ENCODE measurements around the gene SAPCD2. TPM values are rescaled to one million over a fixed set of nuclear protein-coding genes. Genes with fewer than 3 reads are reported as not detected.

The SAPCD2 gene
- total RNA-seq, 2 experiments from 2014 or later: 0.17 to 0.19 TPM

GRCh38 chr9:137015976-137016375, 54.4 kb downstream of the SAPCD2 start:
- Mint-ChIP-seq H3K27me3 (no peaks in the 10 kb centered on the region), H3K4me1 (ENCODE audit: low read depth) (no peaks in the 10 kb centered on the region), H3K4me3 (no peak overlapping the region), H3K9me3 (no peaks in the 10 kb centered on the region), H3K27ac (no peak overlapping the region), H3K36me3 (ENCODE audit: low read depth) (peaks cover 11% of the 10 kb centered on the region)
- H3K4me3 ChIP-seq (ENCODE audit: low read length): no peak overlapping the region
- ATAC-seq (ENCODE audit: poor library complexity) (no peak), DNase-seq (no peak)
- intact Hi-C loops (cut with DNase I, micrococcal nuclease): no loop called here
- CTCF ChIA-PET: no interaction called here
- peaks cover 56% of the 10 kb centered on the region for H3K36me3 ChIP-seq (ENCODE audit: insufficient read depth, low read length)
- POLR2A ChIA-PET: no interaction called here
- H3K4me1 ChIP-seq (ENCODE audit: insufficient read depth, low read length): no peaks in the 10 kb centered on the region
- no peak for TF ChIP-seq CTCF (IDR thresholded peaks at IDR 0.05)
- H3K27ac ChIP-seq (ENCODE audit: low read depth in 1 of 2, low read length in 2 of 2): no peak overlapping the region
- H3K27me3 ChIP-seq (ENCODE audit: control insufficient read depth in 1 of 2, insufficient read depth in 2 of 2, low read length in 2 of 2): no peaks in the 10 kb centered on the region
- H3K9me3 ChIP-seq (ENCODE audit: control insufficient read depth in 1 of 2, insufficient read depth in 1 of 2, low read length in 2 of 2): no peaks in the 10 kb centered on the region

DNA sequence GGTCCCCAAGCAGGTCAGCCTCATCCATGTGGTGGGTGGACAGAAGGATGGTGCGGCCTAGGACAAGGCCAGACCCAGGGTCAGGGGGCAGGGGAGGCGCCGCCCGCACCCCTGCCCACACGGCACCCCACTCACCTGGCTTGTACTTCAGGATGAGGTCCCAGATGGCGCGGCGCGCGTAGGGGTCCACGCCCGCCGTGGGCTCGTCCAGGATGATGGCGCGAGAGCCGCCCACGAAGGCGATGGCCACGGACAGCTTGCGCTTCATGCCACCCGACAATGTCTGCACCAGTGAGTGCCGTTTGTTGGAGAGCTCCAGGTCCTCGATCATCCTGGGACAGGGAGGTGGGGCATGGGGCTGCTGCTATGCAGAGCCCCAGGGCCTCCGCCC, 54.8 kb downstream of the SAPCD2 start:
- peaks cover 11% of the 10 kb centered on the region for H3K36me3 Mint-ChIP-seq (ENCODE audit: low read depth)
- no peak overlapping the region for H3K27ac ChIP-seq (ENCODE audit: low read depth in 1 of 2, low read length in 2 of 2)
- intact Hi-C loops (cut with DNase I, micrococcal nuclease): no loop called here
- TF ChIP-seq CTCF (IDR thresholded peaks at IDR 0.05): no peak
- no peaks in the 10 kb centered on the region for H3K9me3 ChIP-seq (ENCODE audit: control insufficient read depth in 1 of 2, insufficient read depth in 1 of 2, low read length in 2 of 2)
- H3K36me3 ChIP-seq (ENCODE audit: insufficient read depth, low read length): peaks cover 57% of the 10 kb centered on the region
- no peaks in the 10 kb centered on the region for H3K9me3 Mint-ChIP-seq
- H3K4me3 ChIP-seq (ENCODE audit: low read length): no peak overlapping the region
- H3K27ac Mint-ChIP-seq: no peak overlapping the region
- H3K4me1 Mint-ChIP-seq (ENCODE audit: low read depth): no peaks in the 10 kb centered on the region
- H3K4me3 Mint-ChIP-seq: no peak overlapping the region
- no peak for ATAC-seq (ENCODE audit: poor library complexity)
- H3K27me3 ChIP-seq (ENCODE audit: control insufficient read depth in 1 of 2, insufficient read depth in 2 of 2, low read length in 2 of 2): no peaks in the 10 kb centered on the region
- ChIA-PET CTCF (no interaction called here), POLR2A (no interaction called here)
- DNase-seq: no peak
- no peaks in the 10 kb centered on the region for H3K4me1 ChIP-seq (ENCODE audit: insufficient read depth, low read length)
- H3K27me3 Mint-ChIP-seq: no peaks in the 10 kb centered on the region

- Mint-ChIP-seq H3K4me1 (ENCODE audit: low read depth) (no peaks in the 10 kb centered on the region), H3K36me3 (ENCODE audit: low read depth) (peaks cover 11% of the 10 kb centered on the region), H3K27me3 (no peaks in the 10 kb centered on the region), H3K9me3 (no peaks in the 10 kb centered on the region), H3K4me3 (no peak overlapping the region), H3K27ac (no peak overlapping the region)
- H3K27me3 ChIP-seq (ENCODE audit: control insufficient read depth in 1 of 2, insufficient read depth in 2 of 2, low read length in 2 of 2): no peaks in the 10 kb centered on the region
- H3K27ac ChIP-seq (ENCODE audit: low read depth in 1 of 2, low read length in 2 of 2): no peak overlapping the region
- intact Hi-C loops (cut with DNase I, micrococcal nuclease): no loop called here
- H3K4me1 ChIP-seq (ENCODE audit: insufficient read depth, low read length): no peaks in the 10 kb centered on the region
- peaks cover 53% of the 10 kb centered on the region for H3K36me3 ChIP-seq (ENCODE audit: insufficient read depth, low read length)
- no peak overlapping the region for H3K4me3 ChIP-seq (ENCODE audit: low read length)
- ChIA-PET POLR2A (no interaction called here), CTCF (no interaction called here)
- H3K9me3 ChIP-seq (ENCODE audit: control insufficient read depth in 1 of 2, insufficient read depth in 1 of 2, low read length in 2 of 2): no peaks in the 10 kb centered on the region
- ATAC-seq (ENCODE audit: poor library complexity) (no peak), DNase-seq (no peak)
- TF ChIP-seq CTCF (IDR thresholded peaks at IDR 0.05): no peak
Measured at GRCh38 chr9:137014776-137015539, 55.4 kb downstream of the SAPCD2 start.

Measured in CD4-positive, alpha-beta T cell (primary cell).